ENCODE results near the gene ADPRS.
A peak's percentile ranks its signal among the peaks of the same experiment; 100 is the strongest.

The ADPRS gene

DNA sequence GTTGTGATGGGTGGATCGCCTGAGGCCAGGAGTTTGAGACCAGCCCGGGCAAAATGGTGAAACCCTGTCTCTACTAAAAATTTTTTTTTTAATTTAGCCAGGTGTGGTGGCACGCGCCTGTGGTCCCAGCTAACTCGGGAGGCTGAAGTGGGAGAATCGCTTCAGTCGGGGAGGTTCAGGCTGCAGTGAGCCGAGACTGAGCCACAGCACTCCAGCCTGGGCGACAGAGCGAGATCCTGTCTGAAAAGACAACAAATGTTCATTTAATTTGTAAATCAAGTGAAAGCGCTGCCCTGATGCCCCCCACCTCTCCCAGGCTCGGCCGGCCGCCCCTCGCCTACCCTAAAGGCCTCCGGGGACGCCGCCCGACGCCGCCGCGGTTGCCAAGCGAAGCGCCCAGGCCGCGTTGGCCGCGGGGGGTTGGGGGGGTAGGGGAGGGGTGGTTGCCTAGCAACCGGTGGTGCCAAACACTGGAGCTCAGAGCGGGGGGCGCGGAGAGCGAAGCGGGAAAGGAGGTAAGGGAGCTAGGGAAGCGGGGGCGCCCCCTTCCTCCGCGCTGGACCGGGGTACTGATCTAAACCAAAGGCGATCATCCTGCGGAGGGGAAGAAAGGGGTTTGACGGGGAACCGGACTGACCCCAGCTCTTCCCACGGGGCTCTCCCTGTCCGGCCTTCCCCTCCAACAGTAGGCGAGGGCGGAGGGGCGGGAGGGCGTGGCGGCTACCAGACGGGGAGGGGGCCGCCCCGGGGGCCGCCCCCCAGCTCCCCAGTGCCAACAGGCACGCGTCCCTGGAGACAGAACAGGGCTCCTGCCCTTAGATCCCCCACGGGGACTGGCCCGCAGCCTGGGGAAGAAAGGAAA, 4.8 kb upstream of the ADPRS start, which contains the start of gene TEKT2:
Gene TEKT2, plus strand, starts transcription at position 460 of the 862 bp plus-strand sequence. CDS start 828 bp downstream, outside the sequence.
- no peaks in the 10 kb centered on the region for H3K9me3 ChIP-seq (ENCODE audit: control insufficient read depth, insufficient read depth, low read depth, low read length)
- ChIA-PET POLR2A (no interaction called here), CTCF (no interaction called here)
- H3K27ac ChIP-seq (ENCODE audit: extremely low read depth, low read depth, low read length), result no peak within 1 kb of the TSS
- H3K36me3 ChIP-seq (ENCODE audit: control insufficient read depth in 2 of 2, insufficient read depth in 1 of 2, low read length in 2 of 2), result no peaks in the 10 kb centered on the region
- no peaks in the 10 kb centered on the region for H3K4me1 ChIP-seq (ENCODE audit: control insufficient read depth, insufficient read depth, low read length)
- peak within 1 kb of the TSS; percentile 5; the same call in 1 of the 2 replicates for H3K4me3 ChIP-seq (ENCODE audit: low read depth, low read length)
- TF ChIP-seq ZNF335 (tag by site-specific recombination; conservative IDR thresholded peaks at IDR 0.05), result peak; percentile 26; the same call in 1 of the 2 replicates
- TF ChIP-seq, protein P1, sequence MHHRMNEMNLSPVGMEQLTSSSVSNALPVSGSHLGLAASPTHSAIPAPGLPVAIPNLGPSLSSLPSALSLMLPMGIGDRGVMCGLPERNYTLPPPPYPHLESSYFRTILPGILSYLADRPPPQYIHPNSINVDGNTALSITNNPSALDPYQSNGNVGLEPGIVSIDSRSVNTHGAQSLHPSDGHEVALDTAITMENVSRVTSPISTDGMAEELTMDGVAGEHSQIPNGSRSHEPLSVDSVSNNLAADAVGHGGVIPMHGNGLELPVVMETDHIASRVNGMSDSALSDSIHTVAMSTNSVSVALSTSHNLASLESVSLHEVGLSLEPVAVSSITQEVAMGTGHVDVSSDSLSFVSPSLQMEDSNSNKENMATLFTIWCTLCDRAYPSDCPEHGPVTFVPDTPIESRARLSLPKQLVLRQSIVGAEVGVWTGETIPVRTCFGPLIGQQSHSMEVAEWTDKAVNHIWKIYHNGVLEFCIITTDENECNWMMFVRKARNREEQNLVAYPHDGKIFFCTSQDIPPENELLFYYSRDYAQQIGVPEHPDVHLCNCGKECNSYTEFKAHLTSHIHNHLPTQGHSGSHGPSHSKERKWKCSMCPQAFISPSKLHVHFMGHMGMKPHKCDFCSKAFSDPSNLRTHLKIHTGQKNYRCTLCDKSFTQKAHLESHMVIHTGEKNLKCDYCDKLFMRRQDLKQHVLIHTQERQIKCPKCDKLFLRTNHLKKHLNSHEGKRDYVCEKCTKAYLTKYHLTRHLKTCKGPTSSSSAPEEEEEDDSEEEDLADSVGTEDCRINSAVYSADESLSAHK (tag by site-specific recombination; IDR thresholded peaks at IDR 0.05), result no peak
- TF ChIP-seq SP3 (tag by site-specific recombination; IDR thresholded peaks at IDR 0.05), result peak; percentile 45
- 0 out of 2 replicates have a peak, but pooled peaks have one; percentile 21 for TF ChIP-seq ZFHX2 (tag by site-specific recombination; conservative IDR thresholded peaks at IDR 0.05)
- peak; percentile 46; the same call in 1 of the 2 replicates for TF ChIP-seq GLIS2 (tag by site-specific recombination; IDR thresholded peaks at IDR 0.05)
- no peak for TF ChIP-seq KLF1 (tag by site-specific recombination; IDR thresholded peaks at IDR 0.05)
- TF ChIP-seq, protein P2, sequence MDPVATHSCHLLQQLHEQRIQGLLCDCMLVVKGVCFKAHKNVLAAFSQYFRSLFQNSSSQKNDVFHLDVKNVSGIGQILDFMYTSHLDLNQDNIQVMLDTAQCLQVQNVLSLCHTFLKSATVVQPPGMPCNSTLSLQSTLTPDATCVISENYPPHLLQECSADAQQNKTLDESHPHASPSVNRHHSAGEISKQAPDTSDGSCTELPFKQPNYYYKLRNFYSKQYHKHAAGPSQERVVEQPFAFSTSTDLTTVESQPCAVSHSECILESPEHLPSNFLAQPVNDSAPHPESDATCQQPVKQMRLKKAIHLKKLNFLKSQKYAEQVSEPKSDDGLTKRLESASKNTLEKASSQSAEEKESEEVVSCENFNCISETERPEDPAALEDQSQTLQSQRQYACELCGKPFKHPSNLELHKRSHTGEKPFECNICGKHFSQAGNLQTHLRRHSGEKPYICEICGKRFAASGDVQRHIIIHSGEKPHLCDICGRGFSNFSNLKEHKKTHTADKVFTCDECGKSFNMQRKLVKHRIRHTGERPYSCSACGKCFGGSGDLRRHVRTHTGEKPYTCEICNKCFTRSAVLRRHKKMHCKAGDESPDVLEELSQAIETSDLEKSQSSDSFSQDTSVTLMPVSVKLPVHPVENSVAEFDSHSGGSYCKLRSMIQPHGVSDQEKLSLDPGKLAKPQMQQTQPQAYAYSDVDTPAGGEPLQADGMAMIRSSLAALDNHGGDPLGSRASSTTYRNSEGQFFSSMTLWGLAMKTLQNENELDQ (tag by site-specific recombination; IDR thresholded peaks at IDR 0.05; ENCODE audit: low read depth), result no peak
- TF ChIP-seq SP2 (tag by site-specific recombination; IDR thresholded peaks at IDR 0.05), result peak; percentile 34
- TF ChIP-seq, protein P3, sequence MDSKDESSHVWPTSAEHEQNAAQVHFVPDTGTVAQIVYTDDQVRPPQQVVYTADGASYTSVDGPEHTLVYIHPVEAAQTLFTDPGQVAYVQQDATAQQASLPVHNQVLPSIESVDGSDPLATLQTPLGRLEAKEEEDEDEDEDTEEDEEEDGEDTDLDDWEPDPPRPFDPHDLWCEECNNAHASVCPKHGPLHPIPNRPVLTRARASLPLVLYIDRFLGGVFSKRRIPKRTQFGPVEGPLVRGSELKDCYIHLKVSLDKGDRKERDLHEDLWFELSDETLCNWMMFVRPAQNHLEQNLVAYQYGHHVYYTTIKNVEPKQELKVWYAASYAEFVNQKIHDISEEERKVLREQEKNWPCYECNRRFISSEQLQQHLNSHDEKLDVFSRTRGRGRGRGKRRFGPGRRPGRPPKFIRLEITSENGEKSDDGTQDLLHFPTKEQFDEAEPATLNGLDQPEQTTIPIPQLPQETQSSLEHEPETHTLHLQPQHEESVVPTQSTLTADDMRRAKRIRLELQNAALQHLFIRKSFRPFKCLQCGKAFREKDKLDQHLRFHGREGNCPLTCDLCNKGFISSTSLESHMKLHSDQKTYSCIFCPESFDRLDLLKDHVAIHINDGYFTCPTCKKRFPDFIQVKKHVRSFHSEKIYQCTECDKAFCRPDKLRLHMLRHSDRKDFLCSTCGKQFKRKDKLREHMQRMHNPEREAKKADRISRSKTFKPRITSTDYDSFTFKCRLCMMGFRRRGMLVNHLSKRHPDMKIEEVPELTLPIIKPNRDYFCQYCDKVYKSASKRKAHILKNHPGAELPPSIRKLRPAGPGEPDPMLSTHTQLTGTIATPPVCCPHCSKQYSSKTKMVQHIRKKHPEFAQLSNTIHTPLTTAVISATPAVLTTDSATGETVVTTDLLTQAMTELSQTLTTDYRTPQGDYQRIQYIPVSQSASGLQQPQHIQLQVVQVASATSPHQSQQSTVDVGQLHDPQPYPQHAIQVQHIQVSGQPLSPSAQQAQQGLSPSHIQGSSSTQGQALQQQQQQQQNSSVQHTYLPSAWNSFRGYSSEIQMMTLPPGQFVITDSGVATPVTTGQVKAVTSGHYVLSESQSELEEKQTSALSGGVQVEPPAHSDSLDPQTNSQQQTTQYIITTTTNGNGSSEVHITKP (tag by site-specific recombination; IDR thresholded peaks at IDR 0.05), result peak; percentile 98
- TF ChIP-seq ZIC2 (tag by site-specific recombination; IDR thresholded peaks at IDR 0.05), result peak; percentile 39
- peak; percentile 70 for TF ChIP-seq ZNF341 (tag by site-specific recombination; IDR thresholded peaks at IDR 0.05; ENCODE audit: low read depth)
- TF ChIP-seq GLIS1 (tag by site-specific recombination; IDR thresholded peaks at IDR 0.05), result peak; percentile 85

DNA sequence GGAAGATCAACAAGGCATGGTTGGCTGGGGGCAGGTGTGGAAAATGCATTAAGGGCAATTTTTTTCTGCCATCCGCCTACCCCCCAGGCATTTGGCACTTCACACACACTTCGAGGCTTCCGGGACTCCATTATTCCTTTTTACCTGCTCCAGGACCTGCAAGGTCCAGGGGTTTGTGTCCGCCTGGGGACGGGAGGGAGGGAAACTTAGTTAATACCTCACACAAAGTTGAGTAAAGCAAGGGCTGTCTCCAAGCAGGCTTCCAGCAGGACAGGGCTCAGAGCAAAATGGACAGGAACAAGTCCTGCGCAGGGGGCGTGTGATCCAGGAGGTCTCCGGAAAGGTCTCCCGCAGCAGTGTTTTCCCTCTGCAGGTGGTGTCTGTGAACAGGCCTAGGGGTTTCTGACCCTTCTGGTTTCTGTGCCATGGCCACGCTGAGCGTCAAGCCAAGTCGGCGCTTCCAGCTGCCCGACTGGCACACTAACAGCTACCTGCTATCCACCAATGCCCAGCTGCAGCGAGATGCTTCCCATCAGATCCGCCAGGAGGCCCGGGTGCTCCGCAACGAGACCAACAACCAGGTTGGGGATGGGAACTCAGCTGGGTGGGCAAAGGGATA, 4.1 kb upstream of the ADPRS start:
- H3K4me3 ChIP-seq (ENCODE audit: low read depth, low read length), result no peak overlapping the region
- POLR2A ChIA-PET, result no interaction called here
- CTCF ChIA-PET, result no interaction called here

More for the DNA sequence above, 4.1 kb upstream of the ADPRS start:
- H3K36me3 ChIP-seq (ENCODE audit: control insufficient read depth in 2 of 2, insufficient read depth in 1 of 2, low read length in 2 of 2), result peaks cover 0 to 2% of the 10 kb centered on the region in 2 experiments; a peak in 1 of 3 replicates
- no peaks in the 10 kb centered on the region for H3K9me3 ChIP-seq (ENCODE audit: control insufficient read depth, insufficient read depth, low read depth, low read length)
- TF ChIP-seq ZNF76 (tag by site-specific recombination; IDR thresholded peaks at IDR 0.05; ENCODE audit: borderline replicate concordance, low read depth) (no peak), GLIS1 (tag by site-specific recombination; IDR thresholded peaks at IDR 0.05) (peak; percentile 5; the same call in 1 of the 2 replicates)
- no peak overlapping the region for H3K27ac ChIP-seq (ENCODE audit: extremely low read depth, low read depth, low read length)
- H3K4me1 ChIP-seq (ENCODE audit: control insufficient read depth, insufficient read depth, low read length), result no peaks in the 10 kb centered on the region

Measured in HEK293 (cell line).